Neural progenitor cell (in vitro differentiated cells): ENCODE measurements around the gene H3-3A. TPM values are rescaled to one million over a fixed set of nuclear protein-coding genes. Genes with fewer than 3 reads are reported as not detected.

Experiments used
- DNase-seq: peaks from one replicate; pipeline ENCODE4 v3.0.0-alpha.2; 2016; ENCODE audit warnings: low spot score
- H2AFZ ChIP-seq: fragments of 200-600 bp; sonication (generic); replicated peaks from 2 replicates; pipeline ENCODE4 v1.6.1; 2016; ENCODE audit warnings: antibody characterized with exemption
- H3F3A ChIP-seq: fragments of 200-600 bp; sonication (generic); 2 replicates; pipeline ENCODE4 v1.6.1; 2016; ENCODE audit warnings: antibody characterized with exemption, low read depth
- H3K27ac ChIP-seq: fragments of 200-600 bp; sonication (generic); 2 replicates; pipeline ENCODE4 v1.5.1; 2016; ENCODE audit warnings: mild to moderate bottlenecking
- H3K27me3 ChIP-seq: fragments of 200-600 bp; sonication (generic); 2 replicates; pipeline ENCODE4 v1.6.1; 2016; ENCODE audit warnings: mild to moderate bottlenecking, moderate library complexity
- H3K36me3 ChIP-seq: fragments of 200-600 bp; sonication (generic); 2 replicates; pipeline ENCODE4 v1.5.1; 2016
- H3K4me1 ChIP-seq: fragments of 200-600 bp; sonication (generic); 2 replicates; pipeline ENCODE4 v1.6.1; 2016; ENCODE audit warnings: mixed run types
- H3K4me2 ChIP-seq: fragments of 200-600 bp; sonication (generic); 2 replicates; pipeline ENCODE4 v1.6.1; 2016
- H3K4me3 ChIP-seq: fragments of 200-600 bp; sonication (generic); 2 replicates; pipeline ENCODE4 v1.5.1; 2016
- H3K79me2 ChIP-seq: fragments of 200-600 bp; sonication (generic); 2 replicates; pipeline ENCODE4 v1.6.1; 2016; ENCODE audit warnings: low read depth
- H3K9ac ChIP-seq: fragments of 200-600 bp; sonication (generic); 2 replicates; pipeline ENCODE4 v1.6.1; 2016
- H3K9me3 ChIP-seq: fragments of 200-600 bp; sonication (generic); 2 replicates; pipeline ENCODE4 v1.5.1; 2016; ENCODE audit warnings: low read depth
- H4K20me1 ChIP-seq: fragments of 200-600 bp; sonication (generic); 2 replicates; pipeline ENCODE4 v1.6.1; 2016; ENCODE audit warnings: low read depth
- H3K27ac Mint-ChIP-seq: 3 replicates; pipeline ENCODE4 v1.8.0; 2021; ENCODE audit warnings: mixed read lengths
- H3K27me3 Mint-ChIP-seq: 2 replicates; pipeline ENCODE4 v1.8.0; 2022; ENCODE audit warnings: low read depth, mild to moderate bottlenecking, inconsistent platforms, moderate library complexity, mixed read lengths; ENCODE audit not compliant: insufficient read depth
- H3K36me3 Mint-ChIP-seq: 3 replicates; pipeline ENCODE4 v1.8.0; 2021; ENCODE audit warnings: mixed read lengths
- H3K4me1 Mint-ChIP-seq: 3 replicates; pipeline ENCODE4 v1.8.0; 2021; ENCODE audit warnings: mixed read lengths
- H3K4me3 Mint-ChIP-seq: 3 replicates; pipeline ENCODE4 v1.8.0; 2021; ENCODE audit warnings: mild to moderate bottlenecking, moderate library complexity, mixed read lengths
- H3K9me3 Mint-ChIP-seq: 3 replicates; pipeline ENCODE4 v1.8.0; 2020; ENCODE audit warnings: mixed read lengths
- EZH2 ChIP-seq: fragments of 200-600 bp; sonication (generic); IDR thresholded peaks from 2 replicates; pipeline ENCODE4 v1.6.1; 2017; ENCODE audit warnings: antibody characterized with exemption, mild to moderate bottlenecking, moderate library complexity
- EZH2phosphoT487 ChIP-seq: fragments of 200-600 bp; sonication (generic); IDR thresholded peaks from 2 replicates; pipeline ENCODE4 v1.6.1; 2017; ENCODE audit warnings: antibody characterized with exemption
- total RNA-seq: library from RNA; depleted of rRNA; stranded (reverse); fragments of >200 nt; gene quantifications from 2 replicates; pipeline ENCODE4 v1.2.3, GENCODE V29; 2015; ENCODE audit warnings: low replicate concordance
- TF ChIP-seq, protein P1 (sequence below): fragments of 200-600 bp; sonication (generic); IDR thresholded peaks from 2 replicates; pipeline ENCODE4 v1.5.1; 2017; ENCODE audit warnings: antibody characterized with exemption, mild to moderate bottlenecking

H3-3A gene
- total RNA-seq, 1 donor from 2014 or later: 1,689 TPM

GRCh38 chr1:226092965-226093364, 30.4 kb downstream of the H3-3A start:
- H3K9me3 ChIP-seq: no peaks in the 10 kb centered on the region
- no peaks in the 10 kb centered on the region for H4K20me1 ChIP-seq
- H3K36me3 ChIP-seq: no peaks in the 10 kb centered on the region
- Mint-ChIP-seq H3K27me3 (peaks cover 3% of the 10 kb centered on the region), H3K9me3 (no peaks in the 10 kb centered on the region), H3K4me3 (no peak overlapping the region), H3K36me3 (no peaks in the 10 kb centered on the region), H3K27ac (no peak overlapping the region), H3K4me1 (peaks cover 5% of the 10 kb centered on the region)
- no peak overlapping the region for H2AFZ ChIP-seq
- H3K4me3 ChIP-seq: no peak overlapping the region
- no peak overlapping the region for H3K4me2 ChIP-seq
- no peaks in the 10 kb centered on the region for H3K79me2 ChIP-seq
- H3F3A ChIP-seq: no peaks in the 10 kb centered on the region
- no peaks in the 10 kb centered on the region for H3K27me3 ChIP-seq
- TF ChIP-seq EZH2 (no peak), EZH2phosphoT487 (no peak)
- TF ChIP-seq, protein P1, sequence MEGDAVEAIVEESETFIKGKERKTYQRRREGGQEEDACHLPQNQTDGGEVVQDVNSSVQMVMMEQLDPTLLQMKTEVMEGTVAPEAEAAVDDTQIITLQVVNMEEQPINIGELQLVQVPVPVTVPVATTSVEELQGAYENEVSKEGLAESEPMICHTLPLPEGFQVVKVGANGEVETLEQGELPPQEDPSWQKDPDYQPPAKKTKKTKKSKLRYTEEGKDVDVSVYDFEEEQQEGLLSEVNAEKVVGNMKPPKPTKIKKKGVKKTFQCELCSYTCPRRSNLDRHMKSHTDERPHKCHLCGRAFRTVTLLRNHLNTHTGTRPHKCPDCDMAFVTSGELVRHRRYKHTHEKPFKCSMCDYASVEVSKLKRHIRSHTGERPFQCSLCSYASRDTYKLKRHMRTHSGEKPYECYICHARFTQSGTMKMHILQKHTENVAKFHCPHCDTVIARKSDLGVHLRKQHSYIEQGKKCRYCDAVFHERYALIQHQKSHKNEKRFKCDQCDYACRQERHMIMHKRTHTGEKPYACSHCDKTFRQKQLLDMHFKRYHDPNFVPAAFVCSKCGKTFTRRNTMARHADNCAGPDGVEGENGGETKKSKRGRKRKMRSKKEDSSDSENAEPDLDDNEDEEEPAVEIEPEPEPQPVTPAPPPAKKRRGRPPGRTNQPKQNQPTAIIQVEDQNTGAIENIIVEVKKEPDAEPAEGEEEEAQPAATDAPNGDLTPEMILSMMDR: no peak
- H3K27ac ChIP-seq: no peak overlapping the region
- no peak for DNase-seq
- no peak overlapping the region for H3K9ac ChIP-seq
- H3K4me1 ChIP-seq: no peaks in the 10 kb centered on the region

- no peaks in the 10 kb centered on the region for H3K9me3 ChIP-seq
- peaks cover 3% of the 10 kb centered on the region for H3K27me3 Mint-ChIP-seq
- TF ChIP-seq EZH2phosphoT487: no peak
- no peak for TF ChIP-seq EZH2
- TF ChIP-seq, protein P1: no peak
- peaks cover 5% of the 10 kb centered on the region for H3K4me1 Mint-ChIP-seq
- no peaks in the 10 kb centered on the region for H3F3A ChIP-seq
- H3K27ac Mint-ChIP-seq: no peak overlapping the region
- no peaks in the 10 kb centered on the region for H3K4me1 ChIP-seq
- no peak overlapping the region for H3K4me3 Mint-ChIP-seq
- no peaks in the 10 kb centered on the region for H3K9me3 Mint-ChIP-seq
- H3K4me3 ChIP-seq: no peak overlapping the region
- no peaks in the 10 kb centered on the region for H3K27me3 ChIP-seq
- no peak overlapping the region for H3K27ac ChIP-seq
- no peaks in the 10 kb centered on the region for H3K36me3 ChIP-seq
- no peaks in the 10 kb centered on the region for H3K36me3 Mint-ChIP-seq
- no peak overlapping the region for H3K4me2 ChIP-seq
- no peak for DNase-seq
- H3K79me2 ChIP-seq: no peaks in the 10 kb centered on the region
- no peak overlapping the region for H3K9ac ChIP-seq
- no peaks in the 10 kb centered on the region for H4K20me1 ChIP-seq
- H2AFZ ChIP-seq: no peak overlapping the region
Observed at GRCh38 chr1:226093621-226094020, 31.1 kb downstream of the H3-3A start.

GRCh38 chr1:226094451-226094850, 31.9 kb downstream of the H3-3A start:
- Mint-ChIP-seq H3K4me3 (no peak overlapping the region), H3K27me3 (peaks cover 3% of the 10 kb centered on the region), H3K9me3 (no peaks in the 10 kb centered on the region), H3K36me3 (no peaks in the 10 kb centered on the region), H3K27ac (no peak overlapping the region), H3K4me1 (peaks cover 5% of the 10 kb centered on the region)
- Histone ChIP-seq H3K9me3 (no peaks in the 10 kb centered on the region), H2AFZ (no peak overlapping the region), H3K36me3 (no peaks in the 10 kb centered on the region), H3F3A (no peaks in the 10 kb centered on the region), H3K4me3 (no peak overlapping the region), H3K79me2 (no peaks in the 10 kb centered on the region), H3K27ac (no peak overlapping the region), H3K27me3 (peaks cover 6% of the 10 kb centered on the region), H3K4me2 (no peak overlapping the region), H4K20me1 (no peaks in the 10 kb centered on the region), H3K9ac (no peak overlapping the region), H3K4me1 (no peaks in the 10 kb centered on the region)
- TF ChIP-seq EZH2phosphoT487 (no peak), EZH2 (no peak)
- TF ChIP-seq, protein P1: no peak
- DNase-seq: no peak
